ENCODE measurements around the gene SLC44A5. TPM values are rescaled to one million over a fixed set of nuclear protein-coding genes. Genes with fewer than 3 reads are reported as not detected.

SLC44A5 gene
- total RNA-seq, 2 experiments from 2014 or later, result 0.79 to 0.89 TPM

GRCh38 chr1:75529488-75529887 is 81.4 kb downstream of the SLC44A5 start:
- no peak overlapping the region for H3K4me3 Mint-ChIP-seq

DNA sequence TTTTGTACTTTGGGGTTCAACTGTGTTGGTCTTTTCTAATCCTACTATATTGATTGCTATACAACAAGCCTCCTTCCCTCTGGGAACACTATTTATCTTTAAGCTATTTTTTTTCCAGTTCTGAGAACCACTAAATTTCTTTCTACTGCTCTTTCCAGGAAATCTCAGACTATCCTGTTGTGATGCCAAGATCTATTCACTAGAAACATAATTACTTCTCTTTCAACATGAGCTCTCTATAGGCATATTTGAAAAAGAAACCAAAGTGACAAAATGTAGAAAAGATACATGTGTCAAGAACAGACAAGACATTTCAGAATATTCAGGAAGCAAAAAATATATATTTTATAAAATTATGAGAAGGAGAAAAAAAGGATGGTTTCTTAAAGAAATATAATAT is 82.9 kb downstream of the SLC44A5 start:
- Mint-ChIP-seq H3K36me3 (no peaks in the 10 kb centered on the region), H3K27ac (no peak overlapping the region), H3K9me3 (no peaks in the 10 kb centered on the region), H3K27me3 (peaks cover 4% of the 10 kb centered on the region), H3K4me1 (no peaks in the 10 kb centered on the region), H3K4me3 (no peak overlapping the region)
- POLR2A ChIA-PET, result no interaction called here
- DNase-seq (no peak), ATAC-seq (ENCODE audit: low read depth) (no peak)

More at GRCh38 chr1:75529488-75529887, 81.4 kb downstream of the SLC44A5 start:
- ATAC-seq (ENCODE audit: low read depth) (no peak), DNase-seq (no peak)
- POLR2A ChIA-PET, result no interaction called here
- H3K9me3 Mint-ChIP-seq, result no peaks in the 10 kb centered on the region
- H3K4me1 Mint-ChIP-seq, result no peaks in the 10 kb centered on the region
- no peak overlapping the region for H3K27ac Mint-ChIP-seq
- no peaks in the 10 kb centered on the region for H3K36me3 Mint-ChIP-seq
- peaks cover 4% of the 10 kb centered on the region for H3K27me3 Mint-ChIP-seq

DNA sequence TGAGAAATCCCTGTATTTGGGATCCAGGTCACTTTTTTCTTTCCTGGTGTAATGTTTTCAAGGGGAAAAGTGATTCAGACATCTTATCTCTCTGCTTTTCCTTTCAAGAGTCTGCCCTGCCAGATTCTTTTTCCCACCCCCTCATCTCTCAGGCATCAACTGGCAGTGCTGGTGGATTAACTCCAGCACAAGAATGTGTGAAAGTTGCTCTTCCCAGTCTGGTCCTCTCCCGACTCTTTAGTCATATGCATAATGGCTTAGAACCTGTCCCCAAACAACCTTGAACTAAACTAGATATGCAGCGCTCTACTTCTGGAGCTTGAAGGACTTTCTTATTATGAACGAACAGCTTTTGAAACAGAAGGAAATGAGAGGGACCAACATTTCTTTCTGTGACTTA is 88.5 kb downstream of the SLC44A5 start:
- DNase-seq (no peak), ATAC-seq (ENCODE audit: low read depth) (no peak)
- H3K4me1 Mint-ChIP-seq, result no peaks in the 10 kb centered on the region
- POLR2A ChIA-PET, result no interaction called here
- peaks cover 2% of the 10 kb centered on the region for H3K27me3 Mint-ChIP-seq
- H3K27ac Mint-ChIP-seq, result no peak overlapping the region
- H3K9me3 Mint-ChIP-seq, result no peaks in the 10 kb centered on the region
- no peaks in the 10 kb centered on the region for H3K36me3 Mint-ChIP-seq
- H3K4me3 Mint-ChIP-seq, result no peak overlapping the region

DNA sequence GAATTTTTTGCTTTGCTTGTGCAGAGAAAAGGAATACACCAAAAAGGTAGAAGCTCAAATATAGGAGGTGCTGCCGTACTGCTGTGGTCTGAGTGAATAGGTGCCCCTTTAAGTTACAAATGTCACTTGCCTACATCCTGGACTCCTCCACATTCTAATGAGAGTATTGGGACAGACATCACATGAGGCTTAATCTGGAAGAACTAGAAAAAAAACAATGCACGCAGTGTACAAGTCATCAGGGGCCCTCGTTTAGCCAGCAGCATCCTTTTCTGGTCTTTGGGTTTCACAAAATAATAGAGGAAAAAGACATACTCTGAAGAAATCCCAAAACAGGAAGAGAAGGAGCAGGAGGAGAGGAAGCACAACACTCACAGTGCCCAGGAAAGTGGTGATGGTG is 89.3 kb downstream of the SLC44A5 start:
- Mint-ChIP-seq H3K4me1 (no peaks in the 10 kb centered on the region), H3K27ac (no peak overlapping the region), H3K4me3 (no peak overlapping the region), H3K9me3 (no peaks in the 10 kb centered on the region), H3K36me3 (no peaks in the 10 kb centered on the region), H3K27me3 (peaks cover 6% of the 10 kb centered on the region)
- no peak for ATAC-seq (ENCODE audit: low read depth)
- DNase-seq, result no peak
- POLR2A ChIA-PET, result no interaction called here

DNA sequence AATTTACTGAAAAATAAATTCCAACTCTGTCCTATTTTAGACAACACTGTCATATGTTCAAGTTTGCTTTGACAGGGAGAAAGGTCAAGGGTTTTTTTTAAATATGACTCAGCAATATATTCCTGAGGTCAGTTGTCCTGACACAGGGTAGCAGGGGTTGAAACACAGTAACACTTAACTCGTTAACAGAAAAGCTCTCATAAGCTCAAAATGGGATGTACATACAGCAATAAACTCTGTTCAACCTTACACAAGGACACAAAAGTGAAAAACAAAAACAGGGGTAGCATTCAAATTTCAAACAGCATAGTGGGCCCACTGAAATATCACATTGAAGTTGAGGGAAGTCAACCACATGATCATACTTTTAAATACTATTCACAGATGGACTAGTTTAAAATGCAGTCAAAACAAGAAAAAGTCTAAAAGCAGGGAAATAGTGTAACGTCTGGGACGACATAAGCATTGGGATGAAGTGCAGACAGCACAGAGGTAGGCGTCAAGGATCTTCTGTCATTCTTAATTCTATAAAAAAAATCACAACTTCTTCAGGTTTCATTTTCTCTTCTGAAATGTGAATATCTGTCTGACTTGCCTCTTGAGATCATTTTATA is 89.9 kb downstream of the SLC44A5 start:
- Mint-ChIP-seq H3K36me3 (no peaks in the 10 kb centered on the region), H3K4me3 (no peak overlapping the region), H3K27ac (no peak overlapping the region), H3K27me3 (peaks cover 6% of the 10 kb centered on the region), H3K9me3 (no peaks in the 10 kb centered on the region), H3K4me1 (no peaks in the 10 kb centered on the region)
- POLR2A ChIA-PET, result no interaction called here
- ATAC-seq (ENCODE audit: low read depth) (no peak), DNase-seq (no peak)

DNA sequence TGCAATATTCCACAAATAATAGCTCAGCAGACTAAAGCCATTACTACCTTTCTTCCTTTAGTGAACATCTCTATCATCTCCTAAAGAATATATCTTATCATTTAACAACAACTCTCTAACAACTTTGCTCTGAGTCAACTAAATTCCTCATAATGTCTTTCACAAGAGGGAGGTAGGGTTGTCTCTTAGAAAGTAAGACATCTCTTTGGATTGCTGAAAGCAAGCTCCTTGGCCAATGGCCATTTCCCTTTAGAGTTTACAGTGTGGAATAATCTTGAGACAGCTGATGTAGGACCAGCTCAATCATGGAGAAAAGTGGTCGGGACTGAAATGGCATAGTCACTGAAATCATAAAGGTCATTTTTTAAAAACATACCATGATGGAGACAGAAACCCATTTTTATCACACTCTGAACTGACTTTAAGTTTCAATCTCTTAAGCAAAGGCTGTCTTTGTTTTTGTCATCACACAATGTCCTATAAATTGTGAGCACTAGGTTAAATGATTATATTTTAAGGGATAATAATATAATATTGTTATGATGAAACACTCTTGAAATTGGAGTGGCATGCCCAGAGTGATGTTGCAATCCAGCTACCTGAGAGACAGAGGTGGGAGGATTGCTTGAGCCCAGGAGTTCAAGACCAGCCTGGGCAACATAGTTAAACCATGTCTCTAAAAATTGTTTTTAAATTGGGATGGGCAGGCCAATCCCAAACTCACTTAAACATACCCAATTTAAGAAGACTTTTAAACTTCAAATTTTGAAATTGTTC is 91.1 kb downstream of the SLC44A5 start:
- no peak for ATAC-seq (ENCODE audit: low read depth)
- POLR2A ChIA-PET, result no interaction called here
- H3K4me3 Mint-ChIP-seq, result no peak overlapping the region

DNA sequence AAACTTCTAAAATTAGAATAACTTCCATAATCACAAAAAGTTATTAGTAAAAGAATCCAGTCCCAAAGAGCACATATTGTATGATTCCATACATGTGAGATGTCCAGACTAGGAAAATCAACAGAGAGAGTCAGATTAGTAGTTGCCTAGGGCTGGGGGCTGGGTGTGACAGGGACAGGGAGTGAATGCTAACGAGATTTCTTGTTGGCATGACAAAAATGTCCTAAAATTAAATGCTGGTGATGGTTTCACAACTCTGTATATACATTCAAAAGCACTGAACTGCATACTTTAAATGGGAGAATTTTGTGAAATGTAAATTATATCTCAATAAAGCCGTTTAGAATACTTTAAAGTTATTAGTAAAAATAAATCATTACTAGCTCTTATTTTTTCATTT is 92.2 kb downstream of the SLC44A5 start:
- no peak for DNase-seq
- POLR2A ChIA-PET, result no interaction called here
- Mint-ChIP-seq H3K4me1 (no peaks in the 10 kb centered on the region), H3K36me3 (no peaks in the 10 kb centered on the region), H3K27me3 (peaks cover 6% of the 10 kb centered on the region), H3K9me3 (no peaks in the 10 kb centered on the region), H3K4me3 (no peak overlapping the region), H3K27ac (no peak overlapping the region)
- ATAC-seq (ENCODE audit: low read depth), result no peak

More for the DNA sequence above, 91.1 kb downstream of the SLC44A5 start:
- no peak for DNase-seq
- Mint-ChIP-seq H3K27me3 (peaks cover 6% of the 10 kb centered on the region), H3K4me1 (no peaks in the 10 kb centered on the region), H3K9me3 (no peaks in the 10 kb centered on the region), H3K36me3 (no peaks in the 10 kb centered on the region), H3K27ac (no peak overlapping the region)

- ATAC-seq (ENCODE audit: low read depth) (no peak), DNase-seq (no peak)
- Mint-ChIP-seq H3K27me3 (peaks cover 6% of the 10 kb centered on the region), H3K27ac (no peak overlapping the region), H3K4me1 (no peaks in the 10 kb centered on the region), H3K36me3 (no peaks in the 10 kb centered on the region), H3K4me3 (no peak overlapping the region), H3K9me3 (no peaks in the 10 kb centered on the region)
- POLR2A ChIA-PET, result no interaction called here
Observed at GRCh38 chr1:75514270-75514669, 96.6 kb downstream of the SLC44A5 start.

DNA sequence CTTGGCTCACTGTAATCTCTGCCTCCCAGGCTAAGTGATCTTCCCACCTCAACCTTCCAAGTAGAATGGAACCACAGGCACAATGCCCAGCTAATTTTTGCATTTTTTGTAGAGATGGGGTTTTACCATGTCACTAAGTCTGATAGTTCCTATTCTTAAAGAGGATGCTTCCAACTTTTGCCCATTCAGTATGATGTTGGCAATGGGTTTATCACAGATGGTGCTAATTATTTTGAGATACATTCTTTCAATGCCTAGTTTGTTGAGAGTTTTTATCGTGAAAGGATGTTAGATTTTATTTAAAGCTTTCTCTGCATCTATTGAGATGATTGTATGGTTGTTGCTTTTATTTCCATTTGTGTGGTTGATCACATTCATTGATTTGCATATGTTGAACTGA is 103.9 kb downstream of the SLC44A5 start:
- DNase-seq (no peak), ATAC-seq (ENCODE audit: low read depth) (no peak)
- Mint-ChIP-seq H3K27me3 (peaks cover 3% of the 10 kb centered on the region), H3K27ac (no peak overlapping the region), H3K4me3 (no peak overlapping the region), H3K36me3 (no peaks in the 10 kb centered on the region), H3K9me3 (peaks cover 2% of the 10 kb centered on the region), H3K4me1 (no peaks in the 10 kb centered on the region)
- POLR2A ChIA-PET, result no interaction called here

DNA sequence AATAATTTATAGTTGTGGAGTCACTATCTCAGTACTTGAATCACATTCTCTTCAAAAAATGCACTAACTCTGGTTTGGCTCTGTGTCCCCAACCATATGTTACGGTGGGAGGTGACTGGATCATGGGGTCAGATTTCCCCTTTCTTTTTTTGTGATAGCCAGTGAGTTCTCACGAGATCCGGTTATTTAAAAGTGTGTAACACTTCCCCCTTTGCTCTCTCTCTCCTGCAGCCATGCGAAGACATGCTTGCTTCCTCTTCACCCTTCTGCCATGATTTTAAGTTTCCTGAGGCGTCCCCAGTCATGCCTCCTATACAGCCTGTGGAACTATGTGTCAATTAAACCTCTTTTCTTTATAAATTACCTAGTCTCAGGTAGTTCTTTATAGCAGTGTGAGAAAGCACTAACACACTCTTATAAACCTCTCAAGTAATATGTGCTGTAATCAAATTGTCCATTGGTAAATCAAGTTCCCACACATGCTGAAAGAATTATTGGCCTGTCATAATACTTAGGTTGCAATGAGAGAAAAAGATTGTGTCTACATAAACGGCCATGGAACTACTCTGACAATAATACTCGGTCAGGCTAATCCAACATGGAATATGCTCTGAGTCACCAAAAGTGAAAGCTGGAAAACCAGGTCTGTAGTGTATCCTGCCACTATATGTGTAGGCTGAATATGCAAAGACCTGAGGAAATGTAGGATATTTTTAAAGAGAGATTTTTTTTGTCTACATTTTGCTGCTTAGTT is 107.5 kb downstream of the SLC44A5 start:
- no peak overlapping the region for H3K4me3 Mint-ChIP-seq

GRCh38 chr1:75502776-75503175 is 108.1 kb downstream of the SLC44A5 start:
- Mint-ChIP-seq H3K4me3 (no peak overlapping the region), H3K9me3 (peaks cover 2% of the 10 kb centered on the region), H3K27me3 (no peaks in the 10 kb centered on the region), H3K27ac (no peak overlapping the region), H3K36me3 (no peaks in the 10 kb centered on the region), H3K4me1 (no peaks in the 10 kb centered on the region)
- DNase-seq (no peak), ATAC-seq (ENCODE audit: low read depth) (no peak)
- POLR2A ChIA-PET, result no interaction called here

More for the DNA sequence above, 107.5 kb downstream of the SLC44A5 start:
- H3K4me1 Mint-ChIP-seq, result no peaks in the 10 kb centered on the region
- peaks cover 2% of the 10 kb centered on the region for H3K9me3 Mint-ChIP-seq
- H3K27ac Mint-ChIP-seq, result no peak overlapping the region
- H3K27me3 Mint-ChIP-seq, result peaks cover 3% of the 10 kb centered on the region
- DNase-seq (no peak), ATAC-seq (ENCODE audit: low read depth) (no peak)
- POLR2A ChIA-PET, result no interaction called here
- H3K36me3 Mint-ChIP-seq, result no peaks in the 10 kb centered on the region

- Mint-ChIP-seq H3K9me3 (peaks cover 2% of the 10 kb centered on the region), H3K4me1 (no peaks in the 10 kb centered on the region), H3K36me3 (no peaks in the 10 kb centered on the region), H3K27me3 (no peaks in the 10 kb centered on the region), H3K27ac (no peak overlapping the region), H3K4me3 (no peak overlapping the region)
- ATAC-seq (ENCODE audit: low read depth), result no peak
- POLR2A ChIA-PET, result no interaction called here
- DNase-seq, result no peak
Observed at GRCh38 chr1:75501577-75502295, 109.2 kb downstream of the SLC44A5 start.

DNA sequence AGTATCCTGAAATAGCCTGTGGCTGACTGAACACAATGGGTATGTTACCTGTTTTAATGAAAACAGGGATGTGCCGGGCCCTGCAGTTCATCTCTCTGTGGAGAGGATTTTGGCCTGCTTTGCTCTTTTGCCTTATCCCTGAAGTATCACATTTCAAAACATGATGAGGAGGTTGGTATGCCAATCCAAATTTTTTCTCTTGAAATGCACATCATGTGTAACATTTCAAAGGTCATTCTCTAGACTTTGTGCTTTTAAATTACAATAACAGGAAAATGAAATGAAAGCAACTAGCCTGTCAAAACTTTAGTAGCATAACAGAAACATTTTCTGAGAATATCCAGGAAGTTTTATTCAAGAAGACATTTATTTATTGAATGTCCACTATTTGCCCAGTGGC is 118.9 kb downstream of the SLC44A5 start:
- H3K4me1 Mint-ChIP-seq, result no peaks in the 10 kb centered on the region
- no peaks in the 10 kb centered on the region for H3K36me3 Mint-ChIP-seq
- no peak overlapping the region for H3K4me3 Mint-ChIP-seq
- DNase-seq (no peak), ATAC-seq (ENCODE audit: low read depth) (no peak)
- H3K9me3 Mint-ChIP-seq, result peaks cover 2% of the 10 kb centered on the region
- POLR2A ChIA-PET, result no interaction called here
- peaks cover 2% of the 10 kb centered on the region for H3K27me3 Mint-ChIP-seq
- no peak overlapping the region for H3K27ac Mint-ChIP-seq

Measured in activated naive CD8-positive, alpha-beta T cell treated with anti-CD3 and anti-CD28 coated beads, Interleukin-2, amount 10 ng/mL, durations not matched to agents 7 days and 5 days (primary cell).